Thymus (tissue), 11 donors: ENCODE measurements around the gene OLA1. TPM values are rescaled to one million over a fixed set of nuclear protein-coding genes. Genes with fewer than 3 reads are reported as not detected.
A peak's percentile ranks its signal among the peaks of the same experiment; 100 is the strongest.

Source experiments
- DNase-seq, 9 donors: peaks; one replicate each; pipeline ENCODE4 v3.0.0-alpha.2; 2013; ENCODE audit warnings: low spot score in 9 of 9, low read depth in 6 of 9, missing footprints in 1 of 9
- H3K27ac ChIP-seq, 2 donors: one replicate each; pipeline ENCODE4 v1.5.1; 2013; ENCODE audit warnings: control low read depth in 1 of 2, low read depth in 1 of 2, low read length in 1 of 2, mild to moderate bottlenecking in 1 of 2, moderate library complexity in 1 of 2
- H3K27me3 ChIP-seq, 2 donors: one replicate each; pipeline ENCODE4 v1.5.1; 2013; ENCODE audit warnings: low read length in 1 of 2; ENCODE audit not compliant: control insufficient read depth in 2 of 2, insufficient read depth in 1 of 2
- H3K36me3 ChIP-seq, 2 donors: one replicate each; pipeline ENCODE4 v1.5.1; 2013; ENCODE audit warnings: low read length in 1 of 2, mild to moderate bottlenecking in 1 of 2, moderate library complexity in 1 of 2; ENCODE audit not compliant: control insufficient read depth in 2 of 2, insufficient read depth in 2 of 2
- H3K4me1 ChIP-seq, 2 donors: one replicate each; pipeline ENCODE4 v1.5.1; 2013; ENCODE audit warnings: low read length in 2 of 2; ENCODE audit not compliant: control insufficient read depth in 2 of 2, insufficient read depth in 2 of 2
- H3K4me3 ChIP-seq, 2 donors: one replicate each; pipeline ENCODE4 v1.5.1; 2013; ENCODE audit warnings: low read length in 2 of 2, control low read depth in 1 of 2, mild to moderate bottlenecking in 1 of 2
- H3K9me3 ChIP-seq, 2 donors: one replicate each; pipeline ENCODE4 v1.5.1; 2013; ENCODE audit warnings: low read length in 1 of 2, mild to moderate bottlenecking in 1 of 2; ENCODE audit not compliant: control insufficient read depth in 2 of 2, insufficient read depth in 1 of 2
- WGBS: extraction: QIAGEN DNeasy Blood & Tissue Kit; methylation state at CpG from one replicate; pipeline ENCODE4 v1.1.7; 2013; 5-methylcytosine and 5-hydroxymethylcytosine counted together
- polyA plus RNA-seq: library from polyadenylated mRNA; stranded (reverse); fragments of 200-250 nt; gene quantifications from one replicate; pipeline ENCODE4 v1.2.3, GENCODE V29; 2013
- total RNA-seq: library from RNA; stranded (reverse); fragments of 120-200 nt; gene quantifications from one replicate; pipeline ENCODE4 v1.2.4, GENCODE V29; 2013
- donor health status: healthy.

Gene OLA1
- total and polyA plus RNA-seq, 2 donors: 82.1 to 83.3 TPM

- Histone ChIP-seq H3K27ac (no peak overlapping the region), H3K9me3 (no peaks in the 10 kb centered on the region), H3K4me1 (no peaks in the 10 kb centered on the region), H3K27me3 (no peaks in the 10 kb centered on the region), H3K4me3 (no peak overlapping the region), H3K36me3 (no peaks in the 10 kb centered on the region)
- no peak for DNase-seq
- 94% methylated on average over 3 of the region's 3 CpGs for WGBS
Observed at GRCh38 chr2:174161490-174161889, 86.8 kb downstream of the OLA1 start.

- Histone ChIP-seq H3K4me1 (no peaks in the 10 kb centered on the region), H3K9me3 (no peaks in the 10 kb centered on the region), H3K36me3 (no peaks in the 10 kb centered on the region), H3K27me3 (no peaks in the 10 kb centered on the region), H3K4me3 (no peak overlapping the region), H3K27ac (no peak overlapping the region)
- 97% methylated on average over 3 of the region's 3 CpGs for WGBS
- peak; percentile 4 to 63 (median 33) for DNase-seq
Observed at GRCh38 chr2:174158003-174158402, 90.3 kb downstream of the OLA1 start.

DNA sequence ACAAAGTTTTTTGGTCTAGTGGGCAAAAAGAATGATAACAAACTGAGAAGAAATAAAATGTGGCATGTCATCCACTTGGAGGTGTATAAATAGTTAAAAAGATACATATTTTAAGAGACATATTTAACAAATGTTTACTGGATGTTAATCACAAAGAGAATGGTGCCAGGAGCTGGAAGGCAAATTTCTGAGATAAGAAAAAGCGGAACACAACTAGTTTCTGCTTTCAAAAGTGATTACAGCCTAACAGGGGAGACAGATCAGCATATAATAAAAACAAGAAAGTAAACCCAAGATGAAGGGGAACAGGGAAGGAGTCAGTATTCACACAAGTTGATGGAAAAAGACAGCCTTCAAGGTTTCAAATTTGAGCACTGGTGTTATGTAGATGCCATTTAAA, 91.3 kb downstream of the OLA1 start:
- Histone ChIP-seq H3K27ac (no peak overlapping the region), H3K4me3 (no peak overlapping the region), H3K36me3 (no peaks in the 10 kb centered on the region), H3K4me1 (no peaks in the 10 kb centered on the region), H3K9me3 (no peaks in the 10 kb centered on the region), H3K27me3 (no peaks in the 10 kb centered on the region)
- DNase-seq: no peak
- WGBS: 94% methylated on average over 1 of the region's 1 CpG

DNA sequence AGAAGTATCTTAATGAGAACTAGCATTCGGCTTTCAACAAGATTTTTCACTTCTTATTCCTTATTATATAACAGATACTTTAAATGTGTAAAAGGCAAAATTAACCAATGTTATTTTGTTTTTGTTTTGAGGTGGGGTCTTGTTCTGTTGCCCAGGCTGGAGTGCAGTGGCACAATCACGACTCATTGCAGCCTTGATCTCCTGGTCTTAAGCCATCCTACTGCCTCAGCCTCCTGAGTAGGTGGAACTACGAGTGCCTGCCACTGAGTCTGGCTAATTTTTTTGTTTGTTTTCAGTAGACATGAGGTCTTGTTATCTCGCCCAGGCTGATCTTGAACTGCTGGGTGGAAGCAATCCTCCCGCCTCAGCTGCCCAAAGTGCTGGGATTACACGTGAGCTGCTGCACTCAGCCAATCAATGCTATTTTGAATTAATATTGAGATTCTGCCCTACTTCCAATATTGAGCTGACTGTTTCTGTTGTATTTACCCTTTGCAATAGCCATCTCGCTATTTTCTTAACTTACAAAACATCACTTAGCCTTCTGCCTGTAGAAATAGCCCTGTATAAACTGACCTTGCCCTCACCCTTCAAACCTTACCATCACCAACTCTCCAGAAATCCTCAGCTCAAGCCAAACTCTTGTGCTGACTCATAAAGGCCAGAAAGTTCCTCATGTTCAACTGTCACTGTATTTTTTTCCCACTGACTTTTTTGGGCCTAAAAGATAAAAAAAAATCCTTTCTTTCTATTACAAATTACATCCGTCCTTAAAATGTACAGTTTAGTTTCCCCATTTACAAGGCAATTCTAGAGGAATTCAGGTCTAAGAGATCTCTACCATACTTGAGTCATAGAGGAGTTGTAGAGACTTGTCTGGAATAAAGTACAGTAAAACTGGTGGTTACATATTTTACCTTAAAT, 94.3 kb downstream of the OLA1 start:
- 96% methylated on average over 8 of the region's 8 CpGs for WGBS
- DNase-seq: no peak
- H3K36me3 ChIP-seq: no peaks in the 10 kb centered on the region
- no peak overlapping the region for H3K27ac ChIP-seq
- no peaks in the 10 kb centered on the region for H3K9me3 ChIP-seq
- no peak overlapping the region for H3K4me3 ChIP-seq
- no peaks in the 10 kb centered on the region for H3K27me3 ChIP-seq
- H3K4me1 ChIP-seq: no peaks in the 10 kb centered on the region

DNA sequence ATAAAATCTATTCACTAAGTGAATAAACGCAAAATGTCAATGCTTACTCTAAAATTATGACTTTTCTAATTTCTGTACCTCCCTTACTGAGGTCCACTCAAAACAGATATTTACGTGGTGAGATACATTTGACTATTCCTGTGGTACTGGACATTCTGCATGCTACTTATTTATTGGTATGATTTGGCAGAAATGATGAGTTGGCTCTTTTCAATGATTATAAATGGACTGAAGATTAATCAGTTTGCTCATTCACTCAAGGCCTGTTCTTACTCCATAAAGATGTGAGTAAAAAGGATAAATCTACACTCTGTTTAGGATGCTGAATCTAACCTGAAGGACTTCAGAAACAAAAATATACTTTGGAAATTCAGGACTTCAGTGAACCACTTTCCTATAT, 98.8 kb downstream of the OLA1 start:
- 98% methylated on average over 2 of the region's 2 CpGs for WGBS
- H3K27ac ChIP-seq: no peak overlapping the region
- H3K27me3 ChIP-seq: no peaks in the 10 kb centered on the region
- H3K4me3 ChIP-seq: no peak overlapping the region
- H3K9me3 ChIP-seq: no peaks in the 10 kb centered on the region
- no peaks in the 10 kb centered on the region for H3K36me3 ChIP-seq
- no peak for DNase-seq
- H3K4me1 ChIP-seq: no peaks in the 10 kb centered on the region

DNA sequence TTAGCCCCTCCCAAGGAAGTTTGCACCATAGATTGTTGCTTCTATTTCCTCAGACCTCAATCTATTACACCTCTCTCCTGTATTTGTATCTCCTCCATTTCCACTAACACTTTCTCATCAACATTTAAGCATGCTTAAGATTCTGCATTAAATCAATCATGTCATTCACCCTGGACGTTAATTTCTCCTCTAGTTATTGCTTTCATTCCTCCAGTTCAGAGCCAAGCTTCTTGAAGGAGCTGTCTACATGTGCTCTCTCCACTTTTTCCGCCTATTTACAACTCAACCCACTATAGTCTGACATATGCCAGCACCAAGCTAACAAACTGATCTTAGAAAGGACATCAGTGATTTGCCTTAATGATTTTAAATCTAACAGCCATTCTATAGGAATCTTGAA, 99.5 kb downstream of the OLA1 start:
- no peaks in the 10 kb centered on the region for H3K9me3 ChIP-seq
- WGBS: 97% methylated on average over 2 of the region's 2 CpGs
- H3K27ac ChIP-seq: no peak overlapping the region
- DNase-seq: no peak
- H3K27me3 ChIP-seq: no peaks in the 10 kb centered on the region
- no peak overlapping the region for H3K4me3 ChIP-seq
- H3K4me1 ChIP-seq: no peaks in the 10 kb centered on the region
- H3K36me3 ChIP-seq: no peaks in the 10 kb centered on the region

DNA sequence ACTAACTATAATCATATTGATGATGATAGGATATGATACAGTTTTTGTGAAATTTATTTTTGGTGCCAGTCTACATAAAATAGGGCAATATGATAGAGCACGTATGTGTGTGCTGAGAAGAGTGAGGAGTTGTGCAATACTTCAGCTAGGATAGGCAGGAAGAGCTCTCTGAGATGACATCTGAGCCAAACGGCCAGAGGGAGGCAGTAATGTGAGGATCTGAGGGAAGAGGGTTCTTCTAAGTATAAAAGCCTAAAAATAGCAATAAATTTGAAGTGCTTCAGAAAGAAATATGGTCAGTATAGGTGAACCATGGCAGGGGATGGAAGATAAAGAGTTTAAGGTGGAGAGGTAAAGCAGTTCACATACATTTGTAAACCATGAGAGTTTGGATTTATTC, 102.5 kb downstream of the OLA1 start:
- Histone ChIP-seq H3K4me1 (no peaks in the 10 kb centered on the region), H3K27me3 (no peaks in the 10 kb centered on the region), H3K27ac (no peak overlapping the region), H3K4me3 (no peak overlapping the region), H3K36me3 (no peaks in the 10 kb centered on the region), H3K9me3 (no peaks in the 10 kb centered on the region)
- 85% methylated on average over 2 of the region's 2 CpGs for WGBS
- no peak for DNase-seq

DNA sequence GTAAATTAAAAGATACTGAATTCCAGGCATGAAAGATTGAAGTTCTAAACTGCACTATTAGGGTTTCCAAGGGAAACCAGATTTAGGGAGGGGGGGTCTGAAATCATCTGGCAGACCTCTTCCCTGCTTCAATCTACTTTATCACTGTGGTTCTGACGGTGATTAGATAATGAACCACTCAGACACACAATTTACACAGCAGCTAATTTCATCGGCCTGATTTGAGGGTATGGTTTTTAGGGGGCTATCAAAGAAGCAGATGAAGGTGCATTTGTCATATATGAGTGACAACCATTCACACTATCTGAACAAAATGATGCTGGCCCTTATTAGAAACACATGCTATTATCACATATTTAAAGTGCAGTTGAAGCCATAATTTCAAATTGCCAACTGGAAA, 106.0 kb downstream of the OLA1 start:
- WGBS: 97% methylated on average over 2 of the region's 2 CpGs

DNA sequence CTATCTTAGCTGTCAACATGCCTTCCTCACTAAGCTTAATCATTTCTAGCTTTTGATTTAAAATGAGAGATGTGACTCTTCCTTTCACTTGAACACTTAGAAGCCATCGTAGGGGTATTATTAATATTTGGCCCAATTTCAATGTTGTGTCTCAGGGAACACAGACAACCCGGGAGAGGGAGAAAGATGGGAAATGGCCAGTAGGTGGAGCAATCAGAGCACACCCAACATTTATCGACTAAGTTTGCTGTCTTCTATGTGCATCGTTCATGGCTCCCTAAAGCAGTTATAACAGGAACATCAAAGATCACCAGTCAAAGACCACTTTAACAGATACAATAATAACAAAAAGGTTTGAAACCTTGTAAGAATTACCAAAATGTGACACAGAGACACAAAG, 110.2 kb downstream of the OLA1 start:
- peaks cover 3 to 11% of the 10 kb centered on the region in 2 donors for H3K36me3 ChIP-seq
- no peak for DNase-seq
- H3K9me3 ChIP-seq: no peaks in the 10 kb centered on the region
- no peak overlapping the region for H3K4me3 ChIP-seq
- WGBS: 87% methylated on average over 4 of the region's 4 CpGs
- no peaks in the 10 kb centered on the region for H3K27me3 ChIP-seq
- H3K27ac ChIP-seq: no peak overlapping the region
- peaks cover 0 to 2% of the 10 kb centered on the region in 2 donors for H3K4me1 ChIP-seq

More for the DNA sequence above, 106.0 kb downstream of the OLA1 start:
- Histone ChIP-seq H3K36me3 (peaks cover 2 to 7% of the 10 kb centered on the region in 2 donors), H3K9me3 (no peaks in the 10 kb centered on the region), H3K27me3 (no peaks in the 10 kb centered on the region), H3K4me1 (peaks cover 0 to 2% of the 10 kb centered on the region in 2 donors), H3K4me3 (no peak overlapping the region), H3K27ac (no peak overlapping the region)
- no peak for DNase-seq
